SK-N-SH treated with all-trans-retinoic acid at 6 μM for 48 hours (cell line): Measurements from ENCODE around the gene CD5L.

Source experiments
- ATAC-seq: fragments of 200-7000 bp; cut with Tn5 transposase; 3 replicates; pipeline ENCODE4 v1.9.1; 2020; ENCODE audit warnings: mild to moderate bottlenecking, moderate library complexity
- ARNTL ChIP-seq: fragments of 450-650 bp; formaldehyde crosslinking; IDR thresholded peaks from 2 replicates; pipeline ENCODE4 v1.5.0; 2020; ENCODE audit warnings: low read depth, mild to moderate bottlenecking, moderate library complexity, borderline replicate concordance
- BACH2 ChIP-seq: fragments of 250-450 bp; sonication (Bioruptor Pico); IDR thresholded peaks from 2 replicates; pipeline ENCODE4 v1.9.0; 2021; ENCODE audit warnings: mild to moderate bottlenecking, borderline replicate concordance
- CSDC2 ChIP-seq: fragments of 250-450 bp; sonication (Bioruptor Pico); IDR thresholded peaks from 2 replicates; pipeline ENCODE4 v1.5.0; 2020; ENCODE audit warnings: mild to moderate bottlenecking, moderate library complexity
- ESRRG ChIP-seq: fragments of 250-450 bp; sonication (Bioruptor Pico); IDR thresholded peaks from 2 replicates; pipeline ENCODE4 v1.6.1; 2021; ENCODE audit warnings: mild to moderate bottlenecking
- GLIS3 ChIP-seq: fragments of 250-450 bp; sonication (Bioruptor Pico); IDR thresholded peaks from 2 replicates; pipeline ENCODE4 v1.5.0; 2020; ENCODE audit warnings: mild to moderate bottlenecking, moderate library complexity
- ISL1 ChIP-seq: fragments of 250-450 bp; sonication (Bioruptor Pico); IDR thresholded peaks from 2 replicates; pipeline ENCODE4 v2.1.2; 2022; ENCODE audit warnings: mild to moderate bottlenecking, moderate library complexity
- OSR1 ChIP-seq: fragments of 250-450 bp; sonication (Bioruptor Pico); IDR thresholded peaks from 2 replicates; pipeline ENCODE4 v1.8.0; 2022; ENCODE audit warnings: moderate library complexity, mild to moderate bottlenecking, inconsistent platforms
- PPARA ChIP-seq: fragments of 250-450 bp; sonication (Bioruptor Pico); IDR thresholded peaks from 2 replicates; pipeline ENCODE4 v1.5.0; 2020; ENCODE audit warnings: mild to moderate bottlenecking, borderline replicate concordance
- RARB ChIP-seq: fragments of 250-450 bp; sonication (Bioruptor Pico); IDR thresholded peaks from 2 replicates; pipeline ENCODE4 v1.8.0; 2021; ENCODE audit warnings: mild to moderate bottlenecking, moderate library complexity
- SNAI2 ChIP-seq: fragments of 250-450 bp; sonication (Bioruptor Pico); IDR thresholded peaks from 2 replicates; pipeline ENCODE4 v1.5.0; 2020; ENCODE audit warnings: mild to moderate bottlenecking, moderate library complexity
- TOX ChIP-seq: fragments of 250-450 bp; sonication (Bioruptor Pico); IDR thresholded peaks from 2 replicates; pipeline ENCODE4 v1.8.0; 2021; ENCODE audit warnings: mild to moderate bottlenecking, moderate library complexity, borderline replicate concordance
- ZFP3 ChIP-seq: fragments of 250-450 bp; sonication (Bioruptor Pico); IDR thresholded peaks from 2 replicates; pipeline ENCODE4 v1.5.0; 2020; ENCODE audit warnings: mild to moderate bottlenecking, moderate library complexity
- ZFP30 ChIP-seq: fragments of 450-650 bp; formaldehyde crosslinking; IDR thresholded peaks from 2 replicates; pipeline ENCODE4 v1.5.0; 2022; ENCODE audit warnings: mild to moderate bottlenecking, moderate library complexity
- ZNF565 ChIP-seq: fragments of 450-650 bp; formaldehyde crosslinking; conservative IDR thresholded peaks from 2 replicates; pipeline ENCODE4 v1.5.0; 2020; ENCODE audit warnings: low read depth, mild to moderate bottlenecking, moderate library complexity
- ZNF8 ChIP-seq: fragments of 450-650 bp; formaldehyde crosslinking; IDR thresholded peaks from 2 replicates; pipeline ENCODE4 v1.5.0; 2020; ENCODE audit warnings: mild to moderate bottlenecking, moderate library complexity
- TF ChIP-seq, protein P1 (sequence below): fragments of 250-450 bp; sonication (Bioruptor Pico); IDR thresholded peaks from 2 replicates; pipeline ENCODE4 v1.5.1; 2020; ENCODE audit warnings: low read depth, mild to moderate bottlenecking, moderate library complexity
- TF ChIP-seq, protein P2 (sequence below): fragments of 250-450 bp; sonication (Bioruptor Pico); IDR thresholded peaks from 2 replicates; pipeline ENCODE4 v1.5.0; 2020; ENCODE audit warnings: mild to moderate bottlenecking, moderate library complexity
- TF ChIP-seq, protein P3 (sequence below): fragments of 250-450 bp; sonication (Bioruptor Pico); IDR thresholded peaks from 2 replicates; pipeline ENCODE4 v1.8.0; 2021; ENCODE audit warnings: low read depth, mild to moderate bottlenecking, moderate library complexity, borderline replicate concordance
- TF ChIP-seq, protein P4 (sequence below): fragments of 250-450 bp; sonication (Bioruptor Pico); IDR thresholded peaks from 2 replicates; pipeline ENCODE4 v1.5.1; 2021; ENCODE audit warnings: mild to moderate bottlenecking, moderate library complexity

CD5L gene

DNA sequence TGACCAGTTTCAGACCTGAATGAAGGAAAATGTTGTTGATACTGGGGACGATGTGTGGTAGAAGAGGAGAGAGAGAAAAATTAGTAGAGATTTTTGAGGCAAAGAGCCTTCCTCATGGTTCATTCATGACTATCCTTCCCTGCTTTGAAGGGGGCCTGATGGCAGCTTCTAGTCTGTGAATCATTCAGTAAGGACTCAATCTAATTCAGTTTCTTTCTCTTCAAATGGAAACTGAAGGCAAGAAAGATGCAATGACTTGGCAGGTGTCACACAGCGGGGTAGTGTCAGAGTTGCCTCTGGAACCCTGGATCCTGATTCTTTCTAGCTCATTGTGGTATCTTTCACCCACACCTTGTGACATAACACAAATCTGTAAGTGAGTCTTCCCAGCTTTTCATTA, 14.9 kb upstream of the CD5L start:
- TF ChIP-seq PPARA (CRISPR knock-in tag) (no peak), TOX (CRISPR knock-in tag) (no peak), SNAI2 (no peak), CSDC2 (CRISPR knock-in tag) (no peak), BACH2 (no peak), OSR1 (no peak)
- no peak for ATAC-seq

DNA sequence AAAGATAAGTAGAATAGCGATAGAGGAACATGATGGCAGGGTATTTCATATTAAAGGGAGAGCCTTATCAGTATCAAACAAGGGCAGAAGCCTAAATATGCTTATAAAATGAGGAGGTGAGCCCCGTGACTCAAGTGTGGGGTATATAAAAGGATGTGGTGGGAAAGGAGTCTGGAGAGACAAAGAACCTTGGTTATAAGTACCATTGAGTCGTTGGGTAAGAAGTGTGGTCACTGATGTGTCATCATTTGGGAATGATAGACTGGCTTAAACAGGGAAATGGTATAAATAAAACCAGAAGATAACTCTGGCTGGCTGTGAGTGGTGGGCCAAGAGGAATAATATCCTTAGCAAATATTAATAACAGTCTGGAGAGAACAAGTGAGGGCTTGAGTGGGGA, 10.9 kb upstream of the CD5L start:
- TF ChIP-seq BACH2 (no peak), ZFP30 (CRISPR knock-in tag) (no peak), ZFP3 (CRISPR knock-in tag) (no peak), ESRRG (CRISPR knock-in tag) (no peak), ISL1 (CRISPR knock-in tag) (no peak), CSDC2 (CRISPR knock-in tag) (no peak), SNAI2 (no peak), GLIS3 (CRISPR knock-in tag) (no peak)
- TF ChIP-seq, protein P1, sequence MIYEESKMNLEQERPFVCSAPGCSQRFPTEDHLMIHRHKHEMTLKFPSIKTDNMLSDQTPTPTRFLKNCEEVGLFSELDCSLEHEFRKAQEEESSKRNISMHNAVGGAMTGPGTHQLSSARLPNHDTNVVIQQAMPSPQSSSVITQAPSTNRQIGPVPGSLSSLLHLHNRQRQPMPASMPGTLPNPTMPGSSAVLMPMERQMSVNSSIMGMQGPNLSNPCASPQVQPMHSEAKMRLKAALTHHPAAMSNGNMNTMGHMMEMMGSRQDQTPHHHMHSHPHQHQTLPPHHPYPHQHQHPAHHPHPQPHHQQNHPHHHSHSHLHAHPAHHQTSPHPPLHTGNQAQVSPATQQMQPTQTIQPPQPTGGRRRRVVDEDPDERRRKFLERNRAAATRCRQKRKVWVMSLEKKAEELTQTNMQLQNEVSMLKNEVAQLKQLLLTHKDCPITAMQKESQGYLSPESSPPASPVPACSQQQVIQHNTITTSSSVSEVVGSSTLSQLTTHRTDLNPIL (CRISPR knock-in tag) = no peak
- ATAC-seq = no peak

DNA sequence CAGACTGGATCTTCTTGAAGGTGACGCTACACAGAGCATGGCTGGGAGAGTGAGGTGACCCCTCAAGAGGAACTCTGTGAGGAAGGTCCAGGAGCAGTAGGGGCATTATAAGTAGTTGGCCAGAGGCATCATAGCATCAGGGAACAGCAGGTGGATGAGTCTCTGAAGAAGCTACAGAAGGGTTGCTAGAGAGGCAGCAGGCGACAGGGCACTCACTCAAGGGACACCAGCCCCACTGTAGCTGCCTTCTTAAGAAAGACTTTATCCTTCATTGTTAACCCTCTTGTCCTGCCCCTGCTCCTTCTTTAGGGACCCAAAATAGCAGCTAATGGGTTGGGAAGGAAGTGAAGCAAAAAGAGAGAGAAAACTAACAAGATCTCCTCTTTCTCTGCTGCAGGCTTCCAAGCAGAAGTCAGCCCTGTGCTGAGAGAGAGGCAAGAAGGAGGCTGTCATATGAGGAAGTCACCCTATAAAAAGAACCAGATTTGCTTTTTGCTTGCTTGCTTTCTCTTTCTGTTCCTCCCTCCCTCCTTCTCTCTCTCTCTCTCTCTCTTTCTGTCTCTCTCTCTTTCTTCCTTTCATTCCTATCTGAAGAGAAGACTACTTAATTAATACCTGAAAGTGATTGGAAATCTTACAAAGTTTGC, 7.7 kb upstream of the CD5L start:
- TF ChIP-seq ISL1 (CRISPR knock-in tag) (no peak), RARB (CRISPR knock-in tag) (no peak), ESRRG (CRISPR knock-in tag) (no peak), OSR1 (no peak), SNAI2 (no peak), TOX (CRISPR knock-in tag) (no peak), CSDC2 (CRISPR knock-in tag) (no peak), PPARA (CRISPR knock-in tag) (no peak), ZFP3 (CRISPR knock-in tag) (no peak), ZNF8 (CRISPR knock-in tag) (no peak), BACH2 (no peak)
- TF ChIP-seq, protein P2, sequence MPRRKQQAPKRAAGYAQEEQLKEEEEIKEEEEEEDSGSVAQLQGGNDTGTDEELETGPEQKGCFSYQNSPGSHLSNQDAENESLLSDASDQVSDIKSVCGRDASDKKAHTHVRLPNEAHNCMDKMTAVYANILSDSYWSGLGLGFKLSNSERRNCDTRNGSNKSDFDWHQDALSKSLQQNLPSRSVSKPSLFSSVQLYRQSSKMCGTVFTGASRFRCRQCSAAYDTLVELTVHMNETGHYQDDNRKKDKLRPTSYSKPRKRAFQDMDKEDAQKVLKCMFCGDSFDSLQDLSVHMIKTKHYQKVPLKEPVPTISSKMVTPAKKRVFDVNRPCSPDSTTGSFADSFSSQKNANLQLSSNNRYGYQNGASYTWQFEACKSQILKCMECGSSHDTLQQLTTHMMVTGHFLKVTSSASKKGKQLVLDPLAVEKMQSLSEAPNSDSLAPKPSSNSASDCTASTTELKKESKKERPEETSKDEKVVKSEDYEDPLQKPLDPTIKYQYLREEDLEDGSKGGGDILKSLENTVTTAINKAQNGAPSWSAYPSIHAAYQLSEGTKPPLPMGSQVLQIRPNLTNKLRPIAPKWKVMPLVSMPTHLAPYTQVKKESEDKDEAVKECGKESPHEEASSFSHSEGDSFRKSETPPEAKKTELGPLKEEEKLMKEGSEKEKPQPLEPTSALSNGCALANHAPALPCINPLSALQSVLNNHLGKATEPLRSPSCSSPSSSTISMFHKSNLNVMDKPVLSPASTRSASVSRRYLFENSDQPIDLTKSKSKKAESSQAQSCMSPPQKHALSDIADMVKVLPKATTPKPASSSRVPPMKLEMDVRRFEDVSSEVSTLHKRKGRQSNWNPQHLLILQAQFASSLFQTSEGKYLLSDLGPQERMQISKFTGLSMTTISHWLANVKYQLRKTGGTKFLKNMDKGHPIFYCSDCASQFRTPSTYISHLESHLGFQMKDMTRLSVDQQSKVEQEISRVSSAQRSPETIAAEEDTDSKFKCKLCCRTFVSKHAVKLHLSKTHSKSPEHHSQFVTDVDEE (CRISPR knock-in tag) = no peak
- TF ChIP-seq, protein P3, sequence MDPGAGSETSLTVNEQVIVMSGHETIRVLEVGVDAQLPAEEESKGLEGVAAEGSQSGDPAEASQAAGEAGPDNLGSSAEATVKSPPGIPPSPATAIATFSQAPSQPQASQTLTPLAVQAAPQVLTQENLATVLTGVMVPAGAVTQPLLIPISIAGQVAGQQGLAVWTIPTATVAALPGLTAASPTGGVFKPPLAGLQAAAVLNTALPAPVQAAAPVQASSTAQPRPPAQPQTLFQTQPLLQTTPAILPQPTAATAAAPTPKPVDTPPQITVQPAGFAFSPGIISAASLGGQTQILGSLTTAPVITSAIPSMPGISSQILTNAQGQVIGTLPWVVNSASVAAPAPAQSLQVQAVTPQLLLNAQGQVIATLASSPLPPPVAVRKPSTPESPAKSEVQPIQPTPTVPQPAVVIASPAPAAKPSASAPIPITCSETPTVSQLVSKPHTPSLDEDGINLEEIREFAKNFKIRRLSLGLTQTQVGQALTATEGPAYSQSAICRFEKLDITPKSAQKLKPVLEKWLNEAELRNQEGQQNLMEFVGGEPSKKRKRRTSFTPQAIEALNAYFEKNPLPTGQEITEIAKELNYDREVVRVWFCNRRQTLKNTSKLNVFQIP = no peak
- TF ChIP-seq, protein P1 (CRISPR knock-in tag) = no peak
- ATAC-seq = no peak

DNA sequence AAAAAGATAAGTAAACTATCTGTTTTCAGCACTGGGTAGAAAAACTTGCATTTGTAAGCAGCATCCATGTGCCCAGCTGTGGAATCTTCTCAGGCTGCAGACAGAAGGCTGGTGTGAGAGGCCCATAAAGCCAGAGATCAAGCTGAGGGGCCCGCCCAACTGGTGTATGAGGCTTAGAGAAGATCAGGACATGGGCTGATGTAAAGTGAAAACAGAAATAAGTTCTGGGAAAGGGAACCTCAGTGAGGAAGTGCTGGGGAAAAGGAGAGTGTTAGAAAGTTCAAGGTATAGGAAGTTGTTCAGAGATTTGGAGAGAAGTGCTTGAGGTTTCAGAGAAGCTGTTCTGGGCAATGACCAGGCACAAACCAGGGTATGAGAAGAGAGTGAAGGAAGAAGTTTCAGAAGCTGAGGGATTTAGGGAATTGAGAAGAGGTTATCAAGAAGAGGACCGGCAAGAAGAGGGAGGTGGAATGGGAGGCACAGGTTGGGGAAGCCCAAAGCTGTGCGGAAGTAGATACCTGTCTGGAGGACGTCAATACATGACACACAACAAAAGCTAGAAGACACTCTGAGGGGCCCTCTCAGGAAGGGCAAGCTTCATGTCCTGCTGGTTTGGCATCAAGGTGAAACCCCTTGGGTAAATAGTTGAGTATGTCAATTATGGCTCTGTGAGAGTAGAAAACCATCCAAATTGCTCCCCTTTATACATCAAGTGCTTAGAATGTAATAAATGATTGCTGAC, 2.7 kb upstream of the CD5L start:
- ATAC-seq = no peak
- TF ChIP-seq, protein P4, sequence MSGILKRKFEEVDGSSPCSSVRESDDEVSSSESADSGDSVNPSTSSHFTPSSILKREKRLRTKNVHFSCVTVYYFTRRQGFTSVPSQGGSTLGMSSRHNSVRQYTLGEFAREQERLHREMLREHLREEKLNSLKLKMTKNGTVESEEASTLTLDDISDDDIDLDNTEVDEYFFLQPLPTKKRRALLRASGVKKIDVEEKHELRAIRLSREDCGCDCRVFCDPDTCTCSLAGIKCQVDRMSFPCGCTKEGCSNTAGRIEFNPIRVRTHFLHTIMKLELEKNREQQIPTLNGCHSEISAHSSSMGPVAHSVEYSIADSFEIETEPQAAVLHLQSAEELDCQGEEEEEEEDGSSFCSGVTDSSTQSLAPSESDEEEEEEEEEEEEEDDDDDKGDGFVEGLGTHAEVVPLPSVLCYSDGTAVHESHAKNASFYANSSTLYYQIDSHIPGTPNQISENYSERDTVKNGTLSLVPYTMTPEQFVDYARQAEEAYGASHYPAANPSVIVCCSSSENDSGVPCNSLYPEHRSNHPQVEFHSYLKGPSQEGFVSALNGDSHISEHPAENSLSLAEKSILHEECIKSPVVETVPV = no peak
- TF ChIP-seq RARB (CRISPR knock-in tag) = no peak
- no peak for TF ChIP-seq ISL1 (CRISPR knock-in tag)
- TF ChIP-seq ARNTL (CRISPR knock-in tag) = no peak
- no peak for TF ChIP-seq BACH2
- TF ChIP-seq ZFP30 (CRISPR knock-in tag) = no peak
- TF ChIP-seq ZNF565 (CRISPR knock-in tag) = no peak
- TF ChIP-seq PPARA (CRISPR knock-in tag) = no peak
- TF ChIP-seq, protein P1 (CRISPR knock-in tag) = no peak
- TF ChIP-seq CSDC2 (CRISPR knock-in tag) = no peak
- TF ChIP-seq ZNF8 (CRISPR knock-in tag) = no peak
